Sigmoid colon (tissue), 7 donors: ENCODE data around the gene ITPR2. TPM values are rescaled to one million over a fixed set of nuclear protein-coding genes. Genes with fewer than 3 reads are reported as not detected.

Experiments used
- DNase-seq: peaks from one replicate; pipeline ENCODE4 v3.0.0-alpha.2; 2019
- H3K27ac ChIP-seq, 4 donors: fragments of 200-600 bp; sonication (generic); one replicate each; pipeline ENCODE4 v1.5.1; 2016 to 2019; ENCODE audit warnings: mild to moderate bottlenecking in 1 of 4
- H3K27me3 ChIP-seq, 3 donors: fragments of 200-600 bp; sonication (generic); one replicate each; pipeline ENCODE4 v1.5.1; 2019; ENCODE audit warnings: mild to moderate bottlenecking in 1 of 3
- H3K36me3 ChIP-seq, 4 donors: fragments of 200-600 bp; sonication (generic); one replicate each; pipeline ENCODE4 v1.5.1; 2016 to 2019
- H3K4me1 ChIP-seq, 4 donors: fragments of 200-600 bp; sonication (generic); one replicate each; pipeline ENCODE4 v1.5.1; 2017 to 2019
- H3K4me3 ChIP-seq, 4 donors: fragments of 200-600 bp; sonication (generic); one replicate each; pipeline ENCODE4 v1.5.1; 2017 to 2019; ENCODE audit warnings: mild to moderate bottlenecking in 2 of 4, moderate library complexity in 1 of 4
- H3K9me3 ChIP-seq, 4 donors: fragments of 200-600 bp in 3 of 4; sonication (generic) in 3 of 4; one replicate each; pipeline versions ENCODE4 v1.5.1 to v1.6.1; 2013 to 2019
- EP300 ChIP-seq, 4 donors: sonication (generic); formaldehyde crosslinking; IDR thresholded peaks; one replicate each; pipeline ENCODE4 v1.6.1; 2017; ENCODE audit warnings: antibody characterized with exemption in 4 of 4
- POLR2A ChIP-seq, 2 donors: fragments of 450-650 bp; IDR thresholded peaks; one replicate each; pipeline ENCODE4 v1.6.1; 2016; ENCODE audit warnings: antibody characterized with exemption in 2 of 2, mild to moderate bottlenecking in 2 of 2, moderate library complexity in 2 of 2
- POLR2AphosphoS5 ChIP-seq, 4 donors: sonication (generic); formaldehyde crosslinking; IDR thresholded peaks; one replicate each; pipeline ENCODE4 v1.6.1; 2017; ENCODE audit warnings: antibody characterized with exemption in 4 of 4
- WGBS, 2 donors: extraction: QIAGEN DNeasy Blood & Tissue Kit; methylation state at CpG; one replicate each; pipeline ENCODE4 v1.1.7; 2013; 5-methylcytosine and 5-hydroxymethylcytosine counted together
- intact Hi-C: fragments of 100-400 bp; cut with DNase I; formaldehyde crosslinking; loops from one replicate; pipeline ENCODE4 v1.15.1; 2023
- polyA plus RNA-seq, 3 donors: library from polyadenylated mRNA; stranded (reverse); fragments of 200-250 nt; gene quantifications; one replicate each; pipeline ENCODE4 v1.2.3, GENCODE V29; 2013
- total RNA-seq, 4 donors: library from RNA; depleted of rRNA; stranded (reverse); fragments of >200 nt; gene quantifications; one replicate each; pipeline ENCODE4 v1.1.0, GENCODE V29; 2016
- TF ChIP-seq, protein P1 (sequence below), 4 experiments: fragments of 450-650 bp in 3 of 4; fragments of 200-600 bp in 1 of 4; IDR thresholded peaks; one replicate each; pipeline ENCODE4 v1.5.1; 2016 to 2019; ENCODE audit warnings: antibody characterized with exemption in 4 of 4, mild to moderate bottlenecking in 3 of 4, moderate library complexity in 2 of 4
- donor health status: healthy with polysubstance abuse.
- donor health status: Bipolar disorder and iron deficiency.
- donor health status: healthy.

The ITPR2 gene
- total and polyA plus RNA-seq, 7 donors = 1.4 to 78.1 (median 58.9) TPM

DNA sequence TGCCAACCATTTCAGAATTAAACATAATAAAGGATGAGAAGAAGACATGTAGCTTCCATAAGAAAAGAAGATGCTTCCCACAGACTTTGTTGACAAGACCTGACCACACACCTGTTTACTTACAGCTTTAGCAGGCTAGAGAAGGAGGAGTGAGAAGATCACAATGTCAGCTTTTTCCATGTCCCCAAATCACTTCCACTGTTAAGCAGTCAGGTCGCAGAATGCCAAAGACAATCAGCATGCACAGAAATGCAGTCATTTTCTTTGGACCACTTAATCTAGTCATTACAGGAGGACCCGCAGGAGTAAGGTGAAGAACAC is 322.7 kb downstream of the ITPR2 start:
- intact Hi-C loops = no loop called here
- Histone ChIP-seq H3K27me3 (no peaks in the 10 kb centered on the region), H3K36me3 (no peaks in the 10 kb centered on the region), H3K4me1 (peaks cover 0 to 12% (median 0%) of the 10 kb centered on the region in 4 donors), H3K4me3 (no peak overlapping the region), H3K27ac (no peak overlapping the region), H3K9me3 (no peaks in the 10 kb centered on the region)
- TF ChIP-seq EP300 (IDR thresholded peaks at IDR 0.05) (no peak), POLR2AphosphoS5 (IDR thresholded peaks at IDR 0.05) (no peak), POLR2A (IDR thresholded peaks at IDR 0.05) (no peak)
- TF ChIP-seq, protein P1, sequence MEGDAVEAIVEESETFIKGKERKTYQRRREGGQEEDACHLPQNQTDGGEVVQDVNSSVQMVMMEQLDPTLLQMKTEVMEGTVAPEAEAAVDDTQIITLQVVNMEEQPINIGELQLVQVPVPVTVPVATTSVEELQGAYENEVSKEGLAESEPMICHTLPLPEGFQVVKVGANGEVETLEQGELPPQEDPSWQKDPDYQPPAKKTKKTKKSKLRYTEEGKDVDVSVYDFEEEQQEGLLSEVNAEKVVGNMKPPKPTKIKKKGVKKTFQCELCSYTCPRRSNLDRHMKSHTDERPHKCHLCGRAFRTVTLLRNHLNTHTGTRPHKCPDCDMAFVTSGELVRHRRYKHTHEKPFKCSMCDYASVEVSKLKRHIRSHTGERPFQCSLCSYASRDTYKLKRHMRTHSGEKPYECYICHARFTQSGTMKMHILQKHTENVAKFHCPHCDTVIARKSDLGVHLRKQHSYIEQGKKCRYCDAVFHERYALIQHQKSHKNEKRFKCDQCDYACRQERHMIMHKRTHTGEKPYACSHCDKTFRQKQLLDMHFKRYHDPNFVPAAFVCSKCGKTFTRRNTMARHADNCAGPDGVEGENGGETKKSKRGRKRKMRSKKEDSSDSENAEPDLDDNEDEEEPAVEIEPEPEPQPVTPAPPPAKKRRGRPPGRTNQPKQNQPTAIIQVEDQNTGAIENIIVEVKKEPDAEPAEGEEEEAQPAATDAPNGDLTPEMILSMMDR (IDR thresholded peaks at IDR 0.05) = no peak
- WGBS, 2 donors = 93% methylated on average over 2 of the region's 2 CpGs
- no peak for DNase-seq

DNA sequence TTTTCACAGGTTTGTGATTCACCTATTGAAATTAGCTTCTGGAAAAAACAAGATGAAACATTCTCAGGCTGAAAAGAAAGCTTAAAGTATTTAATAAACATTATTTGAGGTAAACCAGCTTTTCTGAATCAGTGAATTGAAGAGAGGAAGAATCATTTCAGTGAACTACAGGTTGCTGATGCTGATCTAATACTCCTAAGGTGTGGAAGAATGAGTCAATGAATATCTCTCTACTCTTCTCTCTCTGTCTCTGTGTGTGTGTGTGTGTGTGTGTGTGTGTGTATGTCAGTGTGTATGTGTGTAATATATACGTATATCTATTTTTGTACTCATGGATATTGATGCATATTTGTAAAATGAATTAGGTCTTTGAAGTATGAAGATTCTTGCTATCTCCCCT is 325.4 kb downstream of the ITPR2 start:
- no peak for TF ChIP-seq POLR2AphosphoS5 (IDR thresholded peaks at IDR 0.05)
- TF ChIP-seq, protein P1 (IDR thresholded peaks at IDR 0.05) = no peak
- TF ChIP-seq POLR2A (IDR thresholded peaks at IDR 0.05) = no peak
- no peak for TF ChIP-seq EP300 (IDR thresholded peaks at IDR 0.05)
- intact Hi-C loops = no loop called here
- H3K27ac ChIP-seq = no peak overlapping the region

DNA sequence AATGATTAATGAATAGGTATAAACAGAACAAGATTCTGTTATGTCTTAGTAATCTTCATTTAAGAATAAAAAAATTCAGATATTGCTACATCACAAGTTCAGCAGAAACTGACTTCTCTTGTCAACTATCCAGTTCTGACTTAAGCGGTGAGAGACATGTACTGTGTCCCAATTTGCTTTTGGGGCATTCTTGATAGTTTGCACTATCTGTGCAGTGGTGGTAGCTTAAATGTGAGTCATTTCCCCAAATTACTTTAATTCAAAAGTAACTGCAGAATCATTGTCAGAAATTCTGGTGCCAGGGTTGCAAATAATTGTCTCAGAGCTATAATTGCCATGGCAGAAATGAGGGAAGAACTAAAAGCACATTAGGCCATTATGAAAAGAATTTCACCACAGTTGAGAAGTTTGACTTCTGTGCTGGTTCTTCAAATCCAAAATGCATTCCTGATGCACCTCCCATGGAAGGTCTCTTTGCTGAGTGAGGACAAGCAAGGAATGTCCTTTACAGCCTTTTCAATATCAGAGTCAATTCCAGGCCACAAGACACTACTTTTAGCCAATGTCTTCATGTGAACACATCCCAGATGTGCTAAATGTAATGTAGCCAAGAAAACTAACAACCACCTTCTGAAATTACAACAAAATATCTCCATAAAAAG is 332.9 kb downstream of the ITPR2 start:
- Histone ChIP-seq H3K27me3 (no peaks in the 10 kb centered on the region), H3K4me3 (no peak overlapping the region), H3K36me3 (no peaks in the 10 kb centered on the region), H3K27ac (peak overlapping the region in 1 of 4 donors; percentile 12), H3K4me1 (peaks cover 0 to 38% (median 23%) of the 10 kb centered on the region in 4 donors), H3K9me3 (no peaks in the 10 kb centered on the region)
- 94 to 95% methylated on average over 1 of the region's 1 CpG for WGBS, 2 donors
- intact Hi-C loops = no loop called here
- TF ChIP-seq POLR2AphosphoS5 (IDR thresholded peaks at IDR 0.05) (peak in 1 of 4 donors; percentile 9), POLR2A (IDR thresholded peaks at IDR 0.05) (no peak)
- DNase-seq = no peak

More for the DNA sequence above, 325.4 kb downstream of the ITPR2 start:
- peaks cover 0 to 2% (median under 1%) of the 10 kb centered on the region in 4 donors for H3K4me1 ChIP-seq
- WGBS, 2 donors = 90 to 98% methylated on average over 1 of the region's 1 CpG
- no peak overlapping the region for H3K4me3 ChIP-seq
- no peak for DNase-seq
- H3K36me3 ChIP-seq = no peaks in the 10 kb centered on the region
- H3K9me3 ChIP-seq = no peaks in the 10 kb centered on the region
- H3K27me3 ChIP-seq = no peaks in the 10 kb centered on the region

GRCh38 chr12:26496170-26496569 is 336.8 kb downstream of the ITPR2 start:
- Histone ChIP-seq H3K4me3 (no peak overlapping the region), H3K27me3 (no peaks in the 10 kb centered on the region), H3K27ac (no peak overlapping the region), H3K4me1 (peaks cover 0 to 32% (median 16%) of the 10 kb centered on the region in 4 donors), H3K9me3 (no peaks in the 10 kb centered on the region), H3K36me3 (peaks cover 0 to 27% (median 4%) of the 10 kb centered on the region in 4 donors)
- 96 to 98% methylated on average over 1 of the region's 1 CpG for WGBS, 2 donors
- TF ChIP-seq POLR2AphosphoS5 (IDR thresholded peaks at IDR 0.05) (no peak), EP300 (IDR thresholded peaks at IDR 0.05) (no peak), POLR2A (IDR thresholded peaks at IDR 0.05) (no peak)
- TF ChIP-seq, protein P1 (IDR thresholded peaks at IDR 0.05) = no peak
- DNase-seq = no peak
- intact Hi-C loops = no loop called here

DNA sequence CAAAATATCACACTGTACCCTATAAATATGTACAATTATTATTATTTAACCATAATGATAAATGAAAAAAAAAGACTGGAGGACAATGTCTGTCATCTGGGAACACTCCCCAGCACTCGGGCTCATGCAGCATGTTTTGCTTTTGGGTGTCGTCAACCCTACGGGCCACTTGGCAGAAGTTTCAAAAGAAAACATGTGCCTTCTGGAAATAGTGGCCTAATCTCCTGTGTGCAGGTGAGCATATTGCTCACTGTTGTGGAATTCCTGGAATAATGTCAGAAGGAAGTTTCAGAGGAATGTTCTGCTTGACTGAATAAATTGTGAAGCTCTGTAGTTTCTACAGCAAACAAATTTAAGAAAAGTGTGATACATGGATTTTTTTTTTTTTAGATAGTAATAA is 339.3 kb downstream of the ITPR2 start:
- TF ChIP-seq, protein P1 (IDR thresholded peaks at IDR 0.05) = no peak
- TF ChIP-seq EP300 (IDR thresholded peaks at IDR 0.05) = no peak
- TF ChIP-seq POLR2A (IDR thresholded peaks at IDR 0.05) = no peak
- TF ChIP-seq POLR2AphosphoS5 (IDR thresholded peaks at IDR 0.05) = no peak
- DNase-seq = no peak
- WGBS, 2 donors = 26 to 70% methylated on average over 3 of the region's 3 CpGs
- no peak overlapping the region for H3K4me3 ChIP-seq
- H3K36me3 ChIP-seq = peaks cover 0 to 36% (median 4%) of the 10 kb centered on the region in 4 donors
- H3K27me3 ChIP-seq = no peaks in the 10 kb centered on the region
- H3K9me3 ChIP-seq = no peaks in the 10 kb centered on the region
- intact Hi-C loops = no loop called here
- no peak overlapping the region for H3K27ac ChIP-seq
- H3K4me1 ChIP-seq = peaks cover 0 to 8% (median 0%) of the 10 kb centered on the region in 4 donors
